GM18520 (cell line): Measurements from ENCODE around the gene ASPDH.

ENCODE experiments used
- ATAC-seq: cut with Tn5 transposase; IDR thresholded peaks from one replicate; pipeline ENCODE4 v1.9.1; 2021; ENCODE audit not compliant: unreplicated experiment

Gene ASPDH

DNA sequence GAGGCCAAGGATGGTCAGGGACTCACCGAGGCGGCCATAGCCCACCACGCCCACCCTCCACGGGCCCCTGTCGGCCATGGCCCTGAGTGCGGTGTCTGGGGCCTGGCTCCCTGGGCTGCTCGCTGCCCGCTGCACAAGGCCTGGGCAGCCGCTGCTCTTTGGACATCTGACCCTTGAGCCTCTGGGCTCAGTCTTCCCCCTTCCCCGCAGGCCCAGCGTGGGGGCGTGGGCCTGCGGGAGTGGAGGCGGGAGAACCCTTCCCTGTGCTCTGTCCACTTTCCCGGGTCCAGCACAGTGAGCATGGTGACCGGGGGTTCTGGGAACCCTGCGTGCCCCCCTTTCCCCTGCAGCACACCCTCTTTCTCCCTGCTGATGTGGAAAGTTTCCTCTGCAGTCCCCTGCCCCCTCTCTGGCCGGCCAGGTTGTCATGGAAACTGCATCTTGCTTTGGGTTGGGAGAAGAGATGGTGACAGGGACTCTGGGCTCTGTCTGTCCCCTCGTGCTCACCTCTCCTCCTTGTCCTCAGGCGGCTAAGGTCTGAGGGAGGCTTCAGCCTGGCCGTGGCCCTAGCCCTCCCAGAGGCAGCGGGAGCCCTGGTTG lies at the start of gene ASPDH:
ASPDH (minus strand) TSS at position 168 of the 600 bp plus-strand sequence; CDS start at position 78, 90 bp downstream.
- no peak for ATAC-seq

DNA sequence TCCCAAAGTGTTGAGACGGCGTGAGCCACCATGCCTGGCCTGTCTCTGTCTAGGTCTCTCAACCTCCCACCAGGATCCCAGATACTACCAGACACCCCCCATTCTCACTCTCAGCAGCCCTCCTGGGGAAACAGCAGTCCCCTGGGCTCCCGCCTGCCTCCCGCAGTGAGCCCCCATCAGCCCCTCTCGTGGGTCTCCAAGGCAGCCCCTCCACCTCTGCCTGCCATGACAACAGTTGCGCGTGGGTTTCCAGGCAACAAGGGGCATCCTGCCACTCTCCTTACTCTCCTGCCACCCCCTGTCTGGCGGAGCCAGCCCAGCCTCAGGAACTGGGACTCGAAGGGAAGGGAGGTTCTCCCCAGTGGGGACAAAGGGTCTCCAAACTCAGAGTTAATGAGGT lies 49.3 kb upstream of the ASPDH start:
- ATAC-seq, result no peak

DNA sequence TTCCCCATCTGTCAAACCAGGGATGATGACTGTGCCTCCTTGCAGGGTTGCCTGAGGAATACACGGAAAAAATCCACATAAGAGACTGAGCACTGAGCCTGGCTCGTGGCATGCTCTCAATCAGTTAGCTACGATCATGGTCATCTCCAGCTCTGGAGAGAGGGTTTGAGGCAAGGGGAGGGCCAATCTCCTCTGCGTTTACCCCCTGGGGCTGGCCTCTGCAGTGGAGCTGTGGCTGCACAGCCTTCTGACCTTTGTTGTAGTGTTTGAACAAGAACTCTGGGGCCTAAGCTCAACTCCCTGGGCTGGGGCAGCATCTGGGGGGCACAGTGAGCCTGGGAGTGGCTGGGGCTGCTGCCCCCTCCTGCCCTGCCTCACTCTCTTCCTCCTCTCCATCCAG lies 48.6 kb upstream of the ASPDH start:
- ATAC-seq, result no peak

DNA sequence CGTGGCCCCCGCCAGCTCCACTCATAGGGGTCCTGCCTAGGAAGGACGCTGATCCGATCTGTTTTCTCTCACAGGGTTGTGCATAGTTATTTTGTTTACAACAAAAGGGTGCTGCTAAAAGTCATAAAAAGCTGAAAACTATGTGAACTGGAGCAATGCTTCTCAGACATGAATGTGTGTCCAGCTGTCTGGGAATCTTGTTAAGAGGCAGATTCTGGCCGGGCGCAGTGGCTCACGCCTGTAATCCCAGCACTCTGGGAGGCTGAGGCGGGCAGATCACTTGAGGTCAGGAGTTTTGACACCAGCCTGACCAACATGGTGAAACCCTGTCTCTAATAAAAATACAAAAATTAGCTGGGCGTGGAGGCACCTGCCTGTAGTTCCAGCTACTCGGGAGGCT lies 45.9 kb upstream of the ASPDH start:
- ATAC-seq, result no peak

DNA sequence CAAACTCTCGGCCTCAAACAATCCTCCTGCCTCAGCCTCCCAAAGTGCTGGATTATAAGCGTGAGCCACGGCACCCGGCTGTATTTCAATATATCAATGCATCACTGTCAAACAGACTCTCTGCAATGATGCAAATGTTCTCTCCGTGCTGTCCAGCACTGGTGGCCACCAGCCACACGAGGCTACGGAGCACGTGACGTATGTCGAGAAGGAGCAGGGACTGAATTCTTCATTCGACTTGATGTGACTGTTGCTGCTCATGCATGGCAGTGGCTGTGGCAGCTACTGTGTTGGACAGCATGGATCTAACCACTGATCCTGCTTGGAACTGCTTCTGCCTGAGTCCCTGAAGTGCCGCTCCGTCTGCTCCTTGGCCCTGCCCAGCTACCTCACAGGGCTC lies 44.7 kb upstream of the ASPDH start:
- ATAC-seq, result no peak

DNA sequence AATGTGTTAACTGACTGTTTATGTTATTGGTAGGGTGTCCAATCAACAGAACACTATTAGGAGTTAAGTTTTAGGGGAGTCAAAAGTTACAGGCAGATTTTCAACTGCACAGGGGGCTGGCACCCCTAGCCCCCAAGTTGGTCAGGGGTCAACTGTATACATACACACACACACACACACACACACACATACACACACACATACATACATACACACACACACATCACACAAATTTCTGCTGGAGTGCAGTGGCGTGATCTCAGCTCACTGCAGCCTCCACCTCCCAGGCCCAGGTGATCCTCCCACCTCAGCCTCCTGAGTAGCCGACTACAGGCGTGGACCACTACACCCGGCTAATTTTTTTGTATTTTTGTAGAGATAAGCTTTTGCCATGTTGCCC lies 44.3 kb upstream of the ASPDH start:
- ATAC-seq, result no peak

DNA sequence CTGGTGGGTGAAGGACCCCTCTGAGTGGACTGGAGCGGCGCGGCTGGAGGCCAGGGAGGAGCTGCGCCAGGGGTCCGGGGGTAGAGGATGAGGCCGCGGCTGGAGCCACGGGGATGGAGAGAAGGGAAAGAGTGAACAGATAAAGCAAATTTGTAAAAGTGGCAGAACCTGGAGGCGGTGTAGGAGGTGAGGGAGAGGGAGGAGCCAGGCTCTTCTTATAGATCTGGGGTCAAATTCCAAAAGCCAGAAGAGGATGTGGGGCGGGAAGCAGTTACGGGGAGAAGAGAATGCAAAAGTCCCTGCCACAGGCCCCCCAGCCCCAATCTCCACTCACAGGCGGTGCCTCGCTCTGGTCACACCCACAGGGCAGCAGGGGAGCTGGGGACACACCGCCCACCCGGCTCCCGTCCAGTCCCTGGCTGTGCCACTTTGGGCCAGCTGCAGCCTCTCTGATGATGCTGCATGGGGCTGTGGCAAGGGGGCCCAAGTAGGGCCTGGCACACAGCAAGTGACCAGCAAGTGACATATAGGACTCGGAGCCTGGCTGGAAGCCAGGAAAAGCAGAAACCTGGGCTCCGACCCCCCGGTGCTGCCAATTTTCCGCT lies 43.4 kb upstream of the ASPDH start:
- ATAC-seq, result no peak

DNA sequence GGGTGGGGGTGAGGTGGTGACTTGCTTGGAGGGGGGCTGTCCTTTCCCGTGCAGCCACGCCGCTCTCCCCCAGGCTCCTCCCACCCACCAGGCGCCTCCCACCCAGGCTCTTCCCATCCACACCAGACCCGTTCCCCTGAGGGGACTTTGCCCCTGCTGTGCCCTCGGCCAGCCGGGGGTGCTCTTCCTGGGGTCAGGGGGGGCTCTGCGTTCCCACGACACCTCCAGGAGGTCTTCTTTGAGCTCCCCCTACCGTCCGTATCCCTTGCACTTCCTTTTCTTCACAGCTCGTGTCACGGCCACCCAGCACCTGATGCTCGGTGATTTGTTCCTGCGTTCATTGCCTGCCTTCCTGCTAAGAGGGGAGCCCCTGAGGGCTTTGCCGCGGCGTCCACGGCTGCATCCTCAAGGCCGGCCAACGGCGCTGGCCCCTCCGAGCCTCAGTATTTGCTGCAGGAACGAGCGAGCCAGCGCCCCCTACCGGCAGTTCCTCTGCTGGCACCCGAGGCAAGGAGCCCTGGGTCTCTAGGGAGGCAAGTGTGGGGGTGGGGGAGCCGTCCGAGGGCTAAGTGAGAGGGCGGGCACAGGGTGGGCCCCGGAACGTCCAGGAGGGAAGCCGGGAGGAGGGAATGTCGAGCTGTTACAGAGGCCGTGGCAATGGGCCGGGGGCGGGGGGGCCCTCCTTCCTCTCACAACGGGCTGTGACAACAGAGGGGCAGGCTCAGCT lies 42.7 kb upstream of the ASPDH start:
- ATAC-seq, result no peak

DNA sequence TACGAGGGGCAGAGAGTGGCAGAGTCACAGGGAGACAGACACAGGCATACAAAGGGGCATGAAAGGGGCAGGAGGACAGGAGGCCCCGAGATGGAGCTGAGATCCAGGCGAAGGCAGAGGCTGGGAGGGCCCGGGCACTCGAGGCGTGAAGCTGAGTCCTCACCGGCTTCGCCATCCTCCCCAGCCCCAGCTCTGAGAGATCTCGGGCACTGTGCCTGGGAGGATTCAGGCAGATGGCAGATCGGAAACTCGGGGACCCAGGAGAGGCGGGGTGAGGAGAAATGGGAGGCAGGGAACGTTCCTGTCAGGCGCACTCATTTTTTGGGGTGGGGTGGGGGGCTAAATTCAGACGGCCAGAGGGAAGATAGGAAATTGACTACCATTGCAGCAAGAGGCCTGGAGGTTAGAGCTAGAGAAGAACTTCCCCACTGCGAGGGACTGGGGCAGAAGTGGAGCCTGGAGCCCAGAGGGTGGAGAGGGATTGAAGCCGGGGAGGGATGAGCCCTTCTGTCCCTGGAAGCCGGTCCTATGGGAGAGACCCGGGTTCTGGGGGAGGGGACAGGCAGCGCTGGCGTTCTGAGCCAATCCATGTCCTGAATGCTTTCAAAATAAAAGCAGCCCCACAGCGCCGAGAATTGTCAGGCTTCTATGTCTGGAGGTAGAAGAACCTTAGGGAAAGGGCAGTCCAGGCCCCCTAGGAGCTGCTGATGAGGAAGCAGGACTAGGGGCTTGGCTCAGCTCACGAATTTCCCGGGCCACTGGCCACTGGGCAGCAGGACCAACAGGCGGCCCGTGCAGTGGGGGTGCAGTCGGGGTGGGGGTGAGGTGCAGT lies 42.0 kb upstream of the ASPDH start:
- no peak for ATAC-seq

DNA sequence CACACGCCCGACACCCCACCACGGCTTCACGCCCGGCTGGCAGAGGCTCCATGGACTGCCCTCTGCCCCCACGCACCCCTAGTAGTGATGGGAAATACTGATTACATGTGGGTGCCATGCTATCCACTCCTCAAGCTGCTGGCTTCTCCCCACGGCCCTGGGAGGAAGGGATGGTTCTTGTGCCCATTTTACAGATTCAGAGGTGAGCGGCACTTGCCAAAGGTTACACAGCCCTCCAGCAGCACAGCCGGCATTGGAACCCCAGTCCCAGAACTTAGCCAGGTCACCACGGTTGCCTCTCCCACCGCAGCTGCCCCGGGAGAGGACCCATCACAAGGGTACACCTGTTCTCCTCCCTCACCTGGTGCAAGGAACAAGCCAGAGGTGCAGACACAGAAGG lies 41.3 kb upstream of the ASPDH start:
- no peak for ATAC-seq

DNA sequence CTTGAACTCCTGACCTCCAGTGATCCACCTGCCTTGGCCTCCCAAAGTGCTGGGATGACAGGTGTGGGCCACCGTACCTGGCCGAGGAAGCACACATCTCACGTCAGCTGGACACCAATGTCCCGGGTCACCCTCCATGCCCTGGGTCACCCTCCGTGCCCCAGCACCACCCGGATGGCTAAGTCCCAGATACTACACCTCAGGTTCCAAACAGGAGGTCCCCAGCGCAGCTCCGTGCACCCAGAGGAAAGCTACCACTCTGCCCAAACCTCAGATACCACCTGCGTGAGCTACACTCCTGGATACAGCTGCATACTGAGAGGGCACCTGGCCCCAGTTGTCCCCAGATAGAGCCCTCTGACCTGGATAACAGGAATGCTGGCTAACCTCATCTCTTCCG lies 40.5 kb upstream of the ASPDH start:
- ATAC-seq, result no peak

DNA sequence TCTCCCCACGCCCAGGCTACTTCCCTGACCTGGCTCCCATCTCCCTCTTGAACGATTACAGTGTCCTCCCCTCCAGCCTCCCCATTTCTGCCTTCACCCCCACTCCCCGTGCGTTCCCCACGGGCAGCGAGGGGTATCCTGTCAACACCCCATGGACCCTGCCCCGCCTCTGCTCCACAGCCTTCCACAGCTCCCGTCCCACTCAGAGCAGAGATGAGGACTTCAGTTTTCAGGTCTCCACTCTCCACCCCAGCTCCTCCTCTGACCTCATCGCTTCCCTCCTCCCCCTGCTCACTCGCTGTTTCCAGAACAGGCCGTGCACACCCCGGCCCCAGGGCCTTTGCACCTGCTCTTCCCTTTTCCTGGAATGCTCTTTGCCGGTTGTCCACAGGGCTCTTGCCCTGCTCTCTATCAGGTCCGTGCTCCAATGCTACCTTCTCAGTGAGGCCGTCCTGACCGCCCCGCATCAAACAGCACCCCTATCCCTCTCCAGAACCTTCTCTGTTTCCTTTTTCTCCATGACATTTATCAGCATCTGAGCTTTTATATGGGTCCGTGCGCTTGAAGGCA lies 39.5 kb upstream of the ASPDH start:
- ATAC-seq, result no peak

DNA sequence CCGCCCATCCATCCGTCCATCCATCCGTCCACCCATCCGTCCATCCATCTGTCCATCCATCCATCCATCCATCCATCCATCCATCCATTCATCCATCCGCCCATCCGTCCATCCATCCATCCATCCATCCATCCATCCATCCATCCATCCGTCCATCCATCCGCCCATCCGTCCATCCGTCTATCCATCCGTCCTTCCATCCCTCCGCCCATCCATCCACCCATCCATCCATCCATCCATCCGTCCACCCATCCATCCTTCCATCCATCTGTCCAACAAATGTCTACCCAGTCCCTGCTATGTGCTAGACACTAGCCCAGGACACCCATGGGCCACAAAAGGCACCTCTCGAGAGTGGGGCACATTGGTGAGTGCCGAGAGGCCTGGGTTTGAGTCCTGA lies 38.8 kb upstream of the ASPDH start:
- no peak for ATAC-seq

DNA sequence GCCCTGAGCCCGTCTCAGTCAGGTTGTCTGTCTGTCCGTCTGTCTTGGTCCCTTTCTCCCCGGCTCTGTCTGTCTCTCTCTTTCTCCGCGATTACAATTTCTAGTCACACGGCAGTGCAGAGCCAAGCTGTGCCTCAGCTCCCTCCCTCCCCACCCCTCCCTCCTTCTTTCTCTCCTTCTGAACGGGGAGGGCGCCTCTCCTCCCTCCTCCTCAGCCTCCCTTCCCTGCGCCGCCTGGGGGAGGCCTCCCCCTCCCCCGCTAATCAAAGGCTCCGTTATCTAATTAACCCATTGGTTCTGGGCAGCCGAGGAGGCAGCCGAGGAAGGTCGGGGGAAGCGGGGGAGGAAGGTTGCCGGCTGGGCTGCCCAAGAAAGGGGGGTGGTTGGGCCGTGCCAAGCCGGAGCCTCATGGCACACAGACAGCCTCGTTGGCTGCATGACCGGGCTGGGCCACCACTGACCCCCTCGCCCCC lies 38.0 kb upstream of the ASPDH start:
- ATAC-seq, result no peak

DNA sequence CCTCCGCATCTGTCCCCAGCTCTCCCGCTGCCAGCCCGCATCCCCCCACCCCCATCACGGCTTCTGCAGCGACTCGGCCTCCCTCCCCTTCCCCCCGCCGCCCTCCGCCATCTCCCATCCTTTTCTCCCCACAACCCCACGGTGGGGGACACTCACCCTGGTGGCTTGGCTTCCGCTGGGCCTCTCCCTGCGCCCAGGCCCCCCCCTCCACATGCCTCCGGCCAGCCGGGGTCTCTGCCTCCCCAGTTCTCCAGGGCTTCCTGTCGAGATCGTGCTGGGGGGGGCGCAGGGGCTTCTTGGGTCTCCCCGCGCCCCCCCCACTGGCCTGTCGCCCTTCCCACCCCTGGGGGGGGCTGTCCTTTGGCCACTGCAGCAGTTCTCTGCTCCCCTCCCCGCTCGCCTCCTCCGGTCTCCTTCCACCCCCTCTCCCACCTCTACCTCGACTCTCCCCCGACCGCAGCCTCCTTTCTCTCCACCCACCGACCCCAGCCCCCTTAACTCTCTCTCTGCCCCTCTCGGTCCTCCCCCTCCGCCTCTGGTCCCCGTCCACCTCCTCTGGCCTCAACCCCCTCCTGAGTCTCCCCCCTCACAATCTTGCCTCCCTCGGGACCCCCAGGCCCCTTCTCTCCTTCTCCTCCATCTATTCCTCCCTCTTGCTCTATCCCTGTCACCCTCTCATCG lies 37.5 kb upstream of the ASPDH start:
- no peak for ATAC-seq

DNA sequence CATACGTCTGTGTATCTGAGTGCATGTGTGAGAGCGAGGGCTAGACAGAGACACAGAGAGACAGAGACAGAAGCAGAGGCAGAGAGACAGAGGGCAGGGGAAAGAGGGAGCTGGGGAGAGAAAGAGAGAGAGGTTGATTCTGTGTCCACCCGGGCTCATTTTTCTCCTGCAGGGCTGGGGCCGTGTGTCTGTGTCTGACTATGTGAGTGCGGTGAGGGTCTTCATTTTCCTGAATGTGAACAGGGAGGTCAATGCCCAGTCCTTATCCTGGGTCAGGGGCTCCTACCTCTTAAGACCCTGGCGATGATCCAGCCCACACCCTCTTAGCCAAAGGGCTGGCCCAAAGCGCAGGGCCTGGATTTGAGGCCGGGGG lies 36.9 kb upstream of the ASPDH start:
- ATAC-seq, result no peak

DNA sequence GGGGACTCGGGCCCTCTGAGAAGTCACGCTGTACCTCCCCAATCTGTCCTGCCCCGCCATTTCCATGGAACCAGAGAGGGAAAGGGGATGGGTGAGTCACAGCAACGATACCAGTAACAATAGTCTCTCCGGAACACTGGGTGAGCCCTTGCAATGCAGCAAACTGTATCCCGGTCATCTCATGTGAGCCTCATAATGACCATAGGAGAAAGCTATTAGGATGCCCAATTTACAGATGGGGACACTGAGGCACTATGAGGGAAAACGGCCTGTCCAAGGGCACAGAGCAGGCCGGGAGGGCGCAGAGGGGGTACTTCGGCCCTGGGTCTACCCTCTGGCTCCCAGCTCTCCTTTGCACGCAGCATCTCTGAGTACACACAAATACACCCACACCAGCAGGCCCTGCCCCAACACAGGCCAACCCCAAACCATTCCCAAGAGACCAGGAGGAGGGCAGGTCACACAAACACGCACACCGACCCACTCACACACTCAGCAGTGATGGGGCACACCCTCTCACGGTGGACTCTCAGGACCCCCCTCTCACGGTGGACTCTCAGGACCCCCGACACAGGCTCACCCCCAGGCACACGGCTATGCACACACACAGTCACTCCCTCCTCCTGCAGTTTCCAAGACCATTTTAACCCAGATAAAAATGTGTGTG lies 36.3 kb upstream of the ASPDH start:
- ATAC-seq, result no peak

DNA sequence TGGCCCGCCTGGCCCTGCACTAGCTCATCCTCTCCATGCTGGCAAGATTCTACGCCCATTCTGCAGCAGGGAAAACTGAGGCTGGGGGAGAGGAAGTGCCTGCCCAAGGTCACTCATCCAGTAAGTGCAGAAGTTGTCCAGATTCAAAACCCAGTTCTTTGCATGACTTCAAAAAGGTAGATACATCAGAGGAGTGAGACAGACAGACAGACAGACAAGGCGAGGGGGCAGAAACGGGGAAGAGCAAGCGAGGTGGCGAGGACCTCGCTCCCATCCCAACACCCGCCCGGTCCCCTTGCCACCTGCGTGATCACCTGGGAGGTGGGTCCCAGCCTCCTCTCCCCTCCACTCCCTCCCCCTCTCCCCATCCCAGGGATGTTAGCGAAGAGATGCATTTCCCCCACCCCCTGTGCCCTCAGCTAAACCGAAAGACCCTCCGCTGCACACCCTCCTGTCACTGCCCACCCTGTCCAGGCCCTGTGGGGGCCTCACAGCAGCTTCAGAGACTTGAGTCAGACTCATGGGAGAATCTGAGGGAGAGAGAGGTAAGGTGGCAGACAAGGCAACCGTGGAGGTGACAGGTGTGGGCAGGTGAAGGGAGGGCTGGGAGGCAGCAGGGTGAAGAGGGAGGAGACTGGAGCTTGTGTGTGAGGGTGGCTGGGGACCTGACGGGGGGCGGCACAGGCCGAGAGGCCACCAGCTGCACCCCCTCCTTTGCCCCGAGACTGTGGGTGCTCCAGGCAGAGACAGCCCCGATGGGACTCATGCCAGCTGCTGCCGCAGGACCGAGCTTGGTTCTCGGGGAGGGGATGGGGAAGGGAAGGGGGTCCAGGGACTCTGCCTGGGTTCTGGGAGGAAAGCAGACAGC lies 35.6 kb upstream of the ASPDH start:
- ATAC-seq, result no peak
